AG04450 (cell line): ENCODE measurements around the gene NUDT14. TPM values are rescaled to one million over a fixed set of nuclear protein-coding genes. Genes with fewer than 3 reads are reported as not detected.

ENCODE experiments used
- CTCF ChIA-PET: fragments of 300-600, 350-600 bp; formaldehyde crosslinking; extraction: SDS; loops from one replicate; lab custom pipeline; 2022; ENCODE audit warnings: antibody characterized with exemption, inconsistent platforms; lab: Charles Lee
- POLR2A ChIA-PET: fragments of 350-600 bp; formaldehyde crosslinking; extraction: SDS; loops from one replicate; lab custom pipeline; 2021; ENCODE audit warnings: antibody characterized with exemption, inconsistent platforms; lab: Yijun Ruan, JAX
- DNase-seq: peaks from one replicate; pipeline ENCODE4 v3.0.0-alpha.2; 2011; ENCODE audit warnings: low read depth, low spot score
- H3K27ac ChIP-seq: one replicate; pipeline ENCODE4 v1.5.1; 2012; ENCODE audit warnings: low read depth, low read length, control low read depth
- H3K27me3 ChIP-seq: one replicate; pipeline ENCODE4 v1.6.0; 2012; ENCODE audit warnings: low read length; ENCODE audit not compliant: control insufficient read depth, insufficient read depth
- H3K4me3 ChIP-seq: 2 replicates; pipeline ENCODE4 v1.5.1; 2011; ENCODE audit warnings: mild to moderate bottlenecking, low read depth, low read length, control low read depth
- H3K9me3 ChIP-seq: 2 replicates; pipeline ENCODE4 v1.5.1; 2012; ENCODE audit warnings: low read length; ENCODE audit not compliant: control insufficient read depth, insufficient read depth
- polyA plus RNA-seq: library from polyadenylated mRNA; depleted of rRNA; stranded (reverse); fragments of >200 nt; gene quantifications from 2 replicates; pipeline ENCODE4 v1.2.3, GENCODE V29; 2011
- TF ChIP-seq, protein P1 (sequence below): IDR thresholded peaks from 2 replicates; pipeline ENCODE4 v1.5.1; 2011; ENCODE audit warnings: low read depth, low read length, control low read depth, inconsistent platforms

Gene NUDT14
- polyA plus RNA-seq, 1 experiment: 7.2 TPM

DNA sequence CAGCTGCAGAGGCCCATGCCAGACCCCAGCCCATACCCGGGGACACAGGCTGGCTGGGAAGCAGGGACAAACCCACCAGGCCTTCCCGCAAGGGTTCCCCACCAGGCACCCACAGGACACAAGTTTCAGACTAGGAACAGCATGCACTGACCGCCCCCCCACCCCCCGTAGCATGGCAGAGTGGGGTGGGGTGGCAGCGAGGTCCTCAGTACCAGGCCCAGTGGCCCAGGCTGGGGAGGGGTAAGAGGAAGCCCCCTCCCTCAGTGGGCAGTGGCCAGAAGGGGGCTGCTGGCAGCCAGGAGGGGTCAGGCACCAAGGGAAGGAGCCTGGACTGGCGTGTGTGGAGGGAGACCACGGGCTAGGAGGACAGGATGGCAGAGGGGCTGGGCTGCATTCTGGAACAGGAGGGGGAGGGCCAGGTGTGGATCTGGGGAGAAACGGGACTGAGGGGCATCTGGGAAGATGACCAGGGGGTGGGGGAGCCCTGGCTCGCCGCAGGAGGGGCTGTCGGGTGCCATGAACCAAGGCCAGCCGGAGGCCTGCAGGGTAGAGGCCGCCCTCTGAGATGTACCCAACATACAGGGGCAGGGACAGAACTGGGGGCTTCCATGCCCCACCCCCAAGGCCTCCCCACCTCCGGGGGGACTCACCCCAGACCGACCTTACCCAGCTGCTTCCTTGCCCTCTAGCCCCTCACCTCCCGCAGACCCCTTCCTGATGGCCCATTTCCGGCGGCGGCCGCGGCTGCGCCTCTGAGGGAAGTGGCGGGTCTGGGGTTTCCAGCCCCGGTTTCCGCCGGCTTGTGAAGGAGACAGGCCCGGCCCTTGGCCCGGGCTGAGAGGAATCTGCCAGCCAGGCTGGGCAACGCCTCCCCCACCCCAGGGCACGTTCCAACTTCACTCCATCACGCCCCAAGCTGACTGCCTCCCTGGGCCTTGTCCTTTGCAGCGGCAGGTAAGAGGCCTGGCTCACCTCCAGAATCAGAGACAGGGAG, 6.9 kb downstream of the NUDT14 start:
- CTCF ChIA-PET: no interaction called here
- Histone ChIP-seq H3K27ac (no peak overlapping the region), H3K27me3 (peaks cover 22% of the 10 kb centered on the region), H3K4me3 (no peak overlapping the region), H3K9me3 (no peaks in the 10 kb centered on the region; the same call in 1 of the 2 replicates)
- DNase-seq: no peak
- TF ChIP-seq, protein P1, sequence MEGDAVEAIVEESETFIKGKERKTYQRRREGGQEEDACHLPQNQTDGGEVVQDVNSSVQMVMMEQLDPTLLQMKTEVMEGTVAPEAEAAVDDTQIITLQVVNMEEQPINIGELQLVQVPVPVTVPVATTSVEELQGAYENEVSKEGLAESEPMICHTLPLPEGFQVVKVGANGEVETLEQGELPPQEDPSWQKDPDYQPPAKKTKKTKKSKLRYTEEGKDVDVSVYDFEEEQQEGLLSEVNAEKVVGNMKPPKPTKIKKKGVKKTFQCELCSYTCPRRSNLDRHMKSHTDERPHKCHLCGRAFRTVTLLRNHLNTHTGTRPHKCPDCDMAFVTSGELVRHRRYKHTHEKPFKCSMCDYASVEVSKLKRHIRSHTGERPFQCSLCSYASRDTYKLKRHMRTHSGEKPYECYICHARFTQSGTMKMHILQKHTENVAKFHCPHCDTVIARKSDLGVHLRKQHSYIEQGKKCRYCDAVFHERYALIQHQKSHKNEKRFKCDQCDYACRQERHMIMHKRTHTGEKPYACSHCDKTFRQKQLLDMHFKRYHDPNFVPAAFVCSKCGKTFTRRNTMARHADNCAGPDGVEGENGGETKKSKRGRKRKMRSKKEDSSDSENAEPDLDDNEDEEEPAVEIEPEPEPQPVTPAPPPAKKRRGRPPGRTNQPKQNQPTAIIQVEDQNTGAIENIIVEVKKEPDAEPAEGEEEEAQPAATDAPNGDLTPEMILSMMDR: no peak
- POLR2A ChIA-PET: no interaction called here

DNA sequence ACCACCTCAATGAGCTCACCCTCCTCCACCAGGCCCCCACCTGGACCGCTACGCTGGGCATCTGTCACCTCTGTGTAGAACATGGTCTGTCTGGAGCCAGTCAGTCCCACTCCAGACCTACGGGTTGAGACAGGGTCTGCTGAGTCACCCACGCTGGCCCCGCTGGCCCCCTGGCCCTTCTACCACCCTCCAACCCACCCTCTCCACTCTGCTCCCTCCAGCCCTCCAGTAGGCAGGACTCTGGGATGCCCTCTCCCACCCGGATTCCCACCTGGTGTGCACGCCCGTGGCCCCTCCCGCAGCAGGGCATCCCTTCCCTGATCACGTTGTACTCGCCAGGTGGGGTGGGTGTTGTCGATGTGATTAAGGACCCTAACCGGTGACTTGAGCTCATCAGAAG, 8.0 kb downstream of the NUDT14 start:
- CTCF ChIA-PET: interaction anchor here (0.6 to 0.9 kb wide), 2 partner anchors 14 to 87 kb away, joined by 3 to 9 read pairs; no protein-coding TSS in a partner anchor
- no peaks in the 10 kb centered on the region; the same call in 1 of the 2 replicates for H3K9me3 ChIP-seq

DNA sequence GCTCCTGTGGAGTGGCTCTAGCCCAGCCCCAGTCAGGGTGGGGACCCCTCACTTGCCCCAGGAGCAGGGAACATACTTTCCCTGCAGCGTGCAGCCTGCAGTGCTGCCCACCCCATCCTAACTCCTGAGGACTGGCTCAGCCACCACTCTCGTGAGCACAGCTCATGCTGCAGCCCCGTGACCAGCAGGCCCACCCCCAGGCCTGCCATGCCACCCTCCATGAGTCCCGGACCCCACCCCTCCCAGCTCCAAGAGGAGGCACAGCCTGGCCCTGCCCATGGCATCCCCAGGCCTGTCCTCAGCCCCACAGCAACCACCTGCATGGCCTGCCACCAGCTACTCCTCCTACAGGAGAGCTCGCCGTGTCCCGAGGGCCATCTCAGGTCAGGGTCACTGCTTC, 8.6 kb downstream of the NUDT14 start:
- no peak for DNase-seq
- no peaks in the 10 kb centered on the region; the same call in 1 of the 2 replicates for H3K9me3 ChIP-seq
- ChIA-PET POLR2A (no interaction called here), CTCF (interaction anchor here (0.6 to 0.9 kb wide), 2 partner anchors 13 to 86 kb away, joined by 3 to 9 read pairs; no protein-coding TSS in a partner anchor)
- no peak overlapping the region for H3K4me3 ChIP-seq
- no peak overlapping the region for H3K27ac ChIP-seq
- TF ChIP-seq, protein P1: no peak
- H3K27me3 ChIP-seq: peaks cover 28% of the 10 kb centered on the region

More for the DNA sequence above, 8.0 kb downstream of the NUDT14 start:
- no peak for DNase-seq
- Histone ChIP-seq H3K27me3 (peaks cover 26% of the 10 kb centered on the region), H3K4me3 (no peak overlapping the region), H3K27ac (no peak overlapping the region)
- POLR2A ChIA-PET: no interaction called here
- TF ChIP-seq, protein P1: no peak

DNA sequence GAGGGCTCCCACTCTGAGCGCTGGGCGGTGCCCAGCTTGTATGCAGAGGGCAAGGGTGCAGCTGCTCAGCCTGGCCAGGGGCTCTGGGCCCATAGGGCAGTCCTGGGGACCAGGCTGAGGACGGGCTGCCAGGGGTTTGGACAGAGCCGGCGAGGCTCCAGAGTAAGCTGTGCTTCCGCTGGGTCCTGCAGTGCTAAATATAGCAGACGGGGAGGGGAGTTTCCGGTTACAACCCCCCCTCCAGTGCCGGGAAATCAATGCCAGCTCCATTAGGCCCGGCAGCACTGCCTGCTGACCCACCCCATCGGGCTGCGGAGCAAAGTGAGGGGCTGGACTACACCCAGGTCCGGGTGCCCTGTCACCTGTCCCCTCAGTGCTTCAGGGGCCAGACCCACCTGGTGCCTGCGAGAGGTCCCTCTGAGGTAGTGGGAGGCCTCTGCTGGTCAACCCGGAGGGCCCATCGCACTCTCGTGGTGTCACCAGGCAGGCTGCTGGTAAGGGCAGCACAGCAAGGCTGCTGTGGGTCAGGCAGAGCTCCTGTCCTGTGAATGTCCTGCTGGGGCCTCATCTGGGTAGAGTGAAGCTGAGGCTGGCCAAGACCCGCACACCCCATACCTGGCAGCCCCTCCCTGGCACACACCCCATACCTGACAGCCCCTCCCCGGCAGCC, 10.0 kb downstream of the NUDT14 start:
- H3K9me3 ChIP-seq: no peaks in the 10 kb centered on the region; the same call in 1 of the 2 replicates
- ChIA-PET CTCF (no interaction called here), POLR2A (interaction anchor here (1.0 kb wide), 1 partner anchor 9 kb away, joined by 3 read pairs; no protein-coding TSS in a partner anchor)
- no peak overlapping the region for H3K4me3 ChIP-seq
- TF ChIP-seq, protein P1: no peak
- no peak for DNase-seq
- peaks cover 36% of the 10 kb centered on the region for H3K27me3 ChIP-seq
- H3K27ac ChIP-seq: no peak overlapping the region
